Activated T-cell treated with anti-CD3 and anti-CD28 coated beads for 1 hour (primary cell): ENCODE measurements around the gene CDKN2A.

Source experiments
- DNase-seq: peaks from one replicate; pipeline ENCODE4 v3.0.0-alpha.2; 2020; ENCODE audit warnings: low read depth

The CDKN2A gene

DNA sequence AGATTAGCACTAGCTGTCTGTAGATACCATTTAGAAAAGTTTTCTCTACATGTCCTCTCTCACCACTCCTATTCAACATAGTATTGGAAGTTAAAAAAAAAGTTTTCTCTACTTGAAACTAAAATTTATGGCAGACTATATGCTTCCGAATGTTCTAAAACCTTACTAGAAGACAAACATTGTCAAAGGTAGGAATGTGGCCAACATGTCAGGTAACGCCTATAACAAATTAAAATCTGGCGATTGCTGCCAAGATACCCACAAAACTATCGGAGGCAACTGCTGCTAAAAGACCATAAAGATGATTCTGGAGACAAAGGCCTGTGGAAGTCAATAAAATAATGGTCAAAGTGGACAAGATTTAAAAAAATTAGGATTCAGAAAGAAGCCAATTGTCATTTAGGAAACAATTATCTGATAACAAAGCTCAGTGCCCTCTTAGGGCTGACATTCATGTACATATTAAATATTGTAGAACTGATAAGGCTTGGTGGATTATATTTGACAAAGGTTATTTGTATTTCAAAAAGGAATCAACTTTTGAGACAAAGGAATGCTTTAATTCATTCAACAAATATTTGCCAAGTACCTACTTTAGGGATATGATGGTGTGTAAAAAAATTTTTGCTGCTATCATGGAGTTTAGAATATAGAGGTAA, 52.7 kb downstream of the CDKN2A start:
- DNase-seq: no peak

DNA sequence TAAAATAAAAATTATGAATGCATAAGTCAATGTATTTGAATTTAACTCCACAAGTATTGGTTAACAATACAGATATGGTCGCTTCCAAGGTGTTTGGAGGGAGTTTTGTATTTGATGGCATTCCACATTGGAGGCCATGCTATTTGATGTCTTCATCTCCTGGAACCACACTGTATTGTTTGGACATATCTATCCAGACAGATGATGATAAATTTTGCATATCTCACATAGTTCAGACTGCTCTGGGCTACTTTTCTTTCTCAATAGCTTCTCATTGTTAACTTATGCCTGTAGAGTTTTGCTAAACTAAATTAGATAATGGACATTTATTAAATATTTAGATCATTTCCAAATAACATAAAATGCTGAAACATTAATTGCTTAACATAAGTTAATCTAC, 58.0 kb downstream of the CDKN2A start:
- no peak for DNase-seq

DNA sequence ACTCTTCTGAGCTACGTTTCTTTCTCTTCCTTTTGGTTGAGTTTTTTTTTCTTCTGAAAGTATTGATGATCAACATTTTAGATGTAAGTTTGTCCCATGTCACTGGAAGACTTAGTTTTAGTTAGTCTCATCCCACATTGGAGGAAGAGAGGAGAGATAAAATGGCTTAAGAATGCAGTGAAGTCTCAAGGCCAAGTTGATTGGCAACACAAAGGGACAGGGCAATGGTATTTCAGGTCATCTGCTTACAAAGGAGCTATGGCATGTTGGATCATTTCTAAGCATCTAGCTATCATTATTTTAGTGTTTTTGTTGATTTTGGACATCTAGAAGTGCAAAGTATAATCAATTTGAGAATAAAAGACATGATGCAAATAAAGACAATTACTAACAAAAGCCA, 58.6 kb downstream of the CDKN2A start:
- no peak for DNase-seq

DNA sequence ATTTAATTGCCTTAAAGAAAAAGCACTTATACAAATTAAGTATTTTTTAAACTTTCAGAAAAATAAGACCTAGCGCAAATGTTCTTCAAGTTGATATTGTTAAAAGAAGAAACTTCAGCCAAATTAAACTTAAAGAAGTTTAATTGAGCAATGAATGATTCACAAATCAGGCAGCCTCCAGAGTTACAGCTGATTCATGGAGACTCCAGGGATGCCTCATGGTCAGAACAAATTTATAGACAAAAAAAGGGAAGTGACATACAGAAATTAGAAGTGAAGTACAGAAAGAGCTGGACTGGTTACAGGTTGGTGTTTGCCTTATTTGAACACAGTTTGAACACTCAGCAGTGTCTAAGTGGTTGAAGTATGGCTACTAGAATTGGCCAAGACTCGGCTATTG, 60.3 kb downstream of the CDKN2A start:
- no peak for DNase-seq

DNA sequence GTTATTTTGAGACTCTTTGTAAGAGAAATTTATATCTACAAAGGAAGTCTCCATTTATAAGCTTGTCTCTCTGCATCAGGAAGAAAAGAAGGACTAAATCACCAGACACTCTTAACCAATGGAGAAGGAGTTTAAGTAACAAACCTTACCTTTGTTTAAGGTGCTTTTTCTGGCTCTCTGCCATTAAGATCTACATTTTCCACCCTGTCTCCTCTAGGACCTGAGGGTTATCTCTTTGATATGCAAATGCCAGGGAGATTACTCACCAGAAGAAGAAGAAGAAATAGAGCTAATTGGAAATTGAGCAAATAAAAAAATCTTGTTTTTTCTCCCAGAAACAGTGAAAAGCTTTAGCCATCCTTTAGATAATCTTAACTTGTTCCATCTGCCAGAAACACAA, 60.9 kb downstream of the CDKN2A start:
- no peak for DNase-seq

DNA sequence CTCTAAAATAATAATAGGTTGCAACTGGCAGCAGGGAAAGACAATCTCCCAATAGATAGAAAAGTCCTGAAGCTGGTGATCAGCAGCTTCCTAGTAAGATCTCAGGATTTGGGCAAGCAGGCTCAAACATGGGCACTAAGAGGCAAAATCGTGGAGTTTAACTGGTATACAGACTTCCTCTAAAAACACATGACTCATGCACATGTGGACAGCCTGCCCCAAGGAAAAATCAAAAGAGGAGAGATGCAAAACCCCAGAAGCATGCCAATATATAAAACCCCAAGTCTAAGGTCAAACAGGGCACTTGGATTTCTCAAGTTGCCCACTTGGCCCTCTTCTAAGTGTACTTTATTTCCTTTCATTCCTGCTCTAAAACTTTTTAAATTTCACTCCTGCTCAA, 62.8 kb downstream of the CDKN2A start:
- DNase-seq: no peak

DNA sequence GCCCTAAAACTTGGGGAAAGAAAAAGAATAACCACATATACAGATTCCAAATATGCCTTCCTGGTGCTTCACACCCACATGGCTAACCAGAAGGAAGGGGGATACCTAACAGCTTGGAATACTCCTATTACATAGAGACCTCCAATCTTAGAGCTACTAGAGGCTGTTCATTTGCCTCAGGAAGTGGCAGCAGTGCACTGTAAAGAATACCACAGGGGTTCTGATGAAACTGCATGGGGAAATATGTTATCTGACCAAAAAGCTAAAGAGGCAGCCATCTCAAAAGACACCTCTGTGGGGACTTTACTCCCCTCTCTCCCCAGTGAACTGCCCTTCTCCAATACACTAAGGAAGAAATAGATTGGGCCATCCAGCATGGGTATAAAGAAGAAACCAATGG, 66.4 kb downstream of the CDKN2A start:
- DNase-seq: no peak

DNA sequence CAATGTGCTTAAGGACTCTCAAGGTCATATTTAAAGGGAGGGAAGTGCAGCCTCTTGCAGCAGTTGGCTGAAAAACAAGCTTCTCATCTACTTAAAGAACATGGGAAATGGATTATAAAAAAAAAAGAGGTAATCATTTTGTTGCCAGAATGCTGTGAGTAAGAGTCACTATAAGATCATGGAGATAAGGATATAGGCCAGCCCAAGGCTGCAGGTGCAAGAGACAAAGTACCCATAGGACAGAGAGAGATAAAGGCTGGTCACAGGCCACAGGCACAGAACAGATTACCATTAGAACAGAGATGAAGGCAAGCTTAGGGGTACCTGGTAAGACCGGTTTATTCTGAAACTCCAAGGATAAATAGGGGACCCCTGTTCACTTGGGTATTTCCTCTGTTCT, 70.5 kb downstream of the CDKN2A start:
- DNase-seq: no peak

DNA sequence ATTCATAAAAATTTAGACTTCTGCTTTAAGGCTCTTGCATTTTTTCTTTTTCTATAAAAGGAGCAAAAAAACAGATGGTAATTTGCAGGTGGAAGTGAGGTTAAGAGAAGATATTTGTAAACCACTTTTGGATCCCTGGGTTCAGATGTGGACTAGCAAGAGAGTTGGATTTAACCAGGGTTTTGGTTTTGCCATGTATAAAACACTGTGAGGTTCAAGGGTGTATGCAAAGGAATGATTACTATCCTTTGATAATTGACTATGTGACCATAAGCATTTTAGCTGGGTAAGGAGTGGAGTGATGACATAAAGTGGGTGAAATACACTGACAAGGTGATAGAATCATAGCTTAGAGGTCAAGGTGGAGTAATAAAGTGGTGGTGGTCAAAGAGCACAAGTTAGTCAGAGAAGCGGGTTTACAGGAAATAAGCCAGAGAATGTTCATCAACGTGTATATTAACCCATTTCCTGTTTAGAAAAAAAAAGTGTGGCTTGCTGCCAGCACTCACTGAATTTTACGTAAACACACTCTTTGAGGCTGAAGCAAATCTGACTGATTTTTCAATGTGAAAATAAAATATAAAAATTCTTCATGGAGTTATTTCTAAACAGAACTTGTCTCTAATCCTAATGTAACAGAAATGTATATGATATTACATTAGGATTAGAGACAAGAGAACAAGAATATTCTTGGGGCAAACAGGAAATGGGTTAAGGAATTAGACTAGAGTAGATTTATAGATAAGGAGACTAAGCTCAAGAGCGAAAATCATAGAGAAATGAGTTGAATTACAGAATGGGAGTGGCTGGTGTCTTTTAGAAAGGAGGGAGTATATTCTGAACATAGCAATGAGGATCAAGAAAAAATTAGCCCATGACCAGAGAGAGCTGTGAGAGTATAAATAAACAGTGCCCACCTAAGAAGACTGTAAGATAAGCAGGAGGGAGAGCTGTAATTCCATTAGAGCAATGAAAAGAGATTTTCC, 74.5 kb downstream of the CDKN2A start:
- DNase-seq: no peak
